Suppressor macrophage treated with lipopolysaccharide for 4 hours (primary cell): ENCODE results near the gene CHST14.

Experiments
- DNase-seq: peaks from one replicate; pipeline ENCODE4 v3.0.0-alpha.2; 2020

Gene CHST14, protein sequence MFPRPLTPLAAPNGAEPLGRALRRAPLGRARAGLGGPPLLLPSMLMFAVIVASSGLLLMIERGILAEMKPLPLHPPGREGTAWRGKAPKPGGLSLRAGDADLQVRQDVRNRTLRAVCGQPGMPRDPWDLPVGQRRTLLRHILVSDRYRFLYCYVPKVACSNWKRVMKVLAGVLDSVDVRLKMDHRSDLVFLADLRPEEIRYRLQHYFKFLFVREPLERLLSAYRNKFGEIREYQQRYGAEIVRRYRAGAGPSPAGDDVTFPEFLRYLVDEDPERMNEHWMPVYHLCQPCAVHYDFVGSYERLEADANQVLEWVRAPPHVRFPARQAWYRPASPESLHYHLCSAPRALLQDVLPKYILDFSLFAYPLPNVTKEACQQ

GRCh38 chr15:40470423-40471104 is at the start of gene CHST14:
CHST14 (plus strand) TSS chr15:40470984; CDS start chr15:40471214, 230 bp downstream.
- DNase-seq, result peak; percentile 42

- DNase-seq, result peak; percentile 86
Measured at GRCh38 chr15:40421246-40422157, 49.3 kb upstream of the CHST14 start.

DNA sequence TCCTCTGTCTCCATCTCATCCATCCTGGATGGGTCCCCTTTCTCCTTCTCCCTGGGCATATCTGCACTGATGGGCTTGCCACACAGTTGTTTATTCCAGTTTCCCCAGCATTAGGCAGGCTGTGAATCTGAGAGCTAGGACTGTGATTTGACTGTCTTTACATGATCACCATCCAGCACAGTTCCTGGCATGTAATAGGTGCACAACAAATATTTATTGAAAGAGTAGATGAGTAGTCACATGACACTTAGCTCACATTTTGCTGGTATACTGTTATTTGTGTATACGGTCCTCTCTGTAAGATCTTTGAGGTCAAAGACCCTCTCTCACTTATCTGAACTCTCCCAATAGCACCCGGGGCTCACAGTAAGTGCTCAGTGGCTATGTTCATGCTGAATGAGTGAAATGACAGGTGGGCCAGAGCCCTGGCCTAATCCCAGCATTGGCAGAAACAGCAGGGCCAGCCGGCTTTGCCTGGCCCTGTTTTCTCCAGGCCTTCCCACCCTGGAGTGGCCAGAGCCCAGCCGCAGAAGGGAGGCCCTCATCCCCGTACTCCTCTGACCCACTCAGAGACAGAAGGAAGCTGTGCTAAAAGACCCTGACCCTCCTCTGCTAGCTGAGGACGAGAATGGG is 46.2 kb upstream of the CHST14 start:
- no peak for DNase-seq

DNA sequence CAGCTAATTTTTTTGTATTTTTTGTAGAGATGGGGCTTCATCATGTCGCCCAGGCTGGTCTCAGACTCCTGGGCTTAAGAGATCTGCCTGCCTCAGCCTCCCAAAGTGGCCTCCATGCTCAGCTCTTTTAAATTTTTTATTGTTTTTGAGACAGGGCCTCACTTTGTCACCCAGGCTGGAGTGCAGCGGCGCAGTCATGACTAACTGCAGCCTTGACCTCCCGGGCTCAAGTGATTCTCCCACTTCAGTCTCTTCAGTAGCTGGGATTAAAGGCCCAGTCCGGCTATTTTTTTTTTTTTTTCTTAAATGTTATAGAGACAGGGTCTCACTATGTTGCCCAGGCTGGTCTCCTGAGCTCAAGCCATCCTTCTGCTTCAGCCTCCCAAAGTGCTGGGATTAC is 45.1 kb upstream of the CHST14 start:
- DNase-seq, result no peak

DNA sequence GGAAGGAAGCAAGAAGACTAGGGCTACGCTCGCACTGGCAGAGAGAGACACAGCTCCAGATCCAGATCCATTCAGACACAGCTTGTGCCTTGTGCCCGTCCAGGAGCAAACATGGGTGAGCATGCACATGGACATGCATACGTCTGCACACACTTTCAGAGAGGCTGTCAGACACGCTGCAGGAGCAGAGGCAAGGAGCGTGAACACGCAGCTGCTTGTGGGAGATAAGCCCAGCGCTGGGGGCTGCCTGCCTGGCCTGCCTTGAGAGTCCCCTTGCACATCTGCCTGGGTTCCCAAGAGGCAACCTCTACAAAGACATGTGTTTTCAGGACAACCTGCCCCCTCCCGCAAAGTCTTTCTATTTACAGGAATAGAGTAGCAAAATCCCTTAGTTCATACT is 43.6 kb upstream of the CHST14 start:
- DNase-seq, result no peak

- no peak for DNase-seq
Measured at GRCh38 chr15:40428185-40428584, 42.6 kb upstream of the CHST14 start.

GRCh38 chr15:40429068-40429710 is 41.6 kb upstream of the CHST14 start:
- DNase-seq, result no peak

DNA sequence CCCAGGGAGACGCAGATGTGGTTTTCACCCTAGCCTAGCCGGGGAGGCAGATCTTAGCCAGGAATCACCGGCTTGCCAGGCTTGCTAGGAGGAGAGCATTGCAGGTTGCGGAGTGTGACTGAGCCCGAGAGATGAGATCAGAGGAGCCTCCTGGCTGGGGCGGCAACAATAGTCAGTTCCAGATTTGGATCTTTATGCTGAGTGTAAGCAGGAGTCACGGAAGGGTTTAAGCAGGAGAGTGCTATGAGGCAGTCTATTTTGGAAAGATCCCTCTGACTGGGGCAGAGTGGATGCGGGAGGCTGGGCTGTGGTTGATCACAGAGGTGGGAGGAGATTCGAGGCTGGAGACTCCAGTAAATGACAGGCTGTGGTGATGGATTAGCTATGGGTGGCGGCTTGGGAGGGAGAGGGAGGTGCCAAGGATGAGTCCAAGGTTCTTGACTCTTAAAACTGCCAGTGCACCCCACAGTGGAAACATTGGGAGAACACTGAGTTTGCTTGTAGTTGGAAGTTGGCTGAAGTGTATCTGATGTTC is 40.4 kb upstream of the CHST14 start:
- DNase-seq, result no peak

- no peak for DNase-seq
Measured at GRCh38 chr15:40435023-40435709, 35.6 kb upstream of the CHST14 start.

DNA sequence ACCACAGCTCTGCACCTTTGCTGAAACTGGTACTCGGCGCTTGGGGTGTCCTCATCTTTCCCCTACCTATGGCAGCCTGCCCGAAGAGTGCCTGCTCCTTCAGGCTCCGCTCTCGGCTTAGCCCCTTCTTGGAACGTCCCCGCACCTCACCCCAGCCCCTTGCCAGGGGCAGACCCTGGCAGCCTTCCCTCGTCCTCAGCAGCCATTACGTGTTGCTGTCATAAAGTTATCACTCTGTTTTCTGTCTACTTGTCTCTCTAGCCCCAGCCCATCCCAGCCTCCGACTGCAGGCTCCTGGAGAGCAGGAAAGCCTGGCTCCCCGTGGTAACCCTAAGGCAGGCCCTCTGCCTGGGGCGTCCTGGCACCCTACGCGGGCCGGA is 35.1 kb upstream of the CHST14 start:
- DNase-seq, result no peak

DNA sequence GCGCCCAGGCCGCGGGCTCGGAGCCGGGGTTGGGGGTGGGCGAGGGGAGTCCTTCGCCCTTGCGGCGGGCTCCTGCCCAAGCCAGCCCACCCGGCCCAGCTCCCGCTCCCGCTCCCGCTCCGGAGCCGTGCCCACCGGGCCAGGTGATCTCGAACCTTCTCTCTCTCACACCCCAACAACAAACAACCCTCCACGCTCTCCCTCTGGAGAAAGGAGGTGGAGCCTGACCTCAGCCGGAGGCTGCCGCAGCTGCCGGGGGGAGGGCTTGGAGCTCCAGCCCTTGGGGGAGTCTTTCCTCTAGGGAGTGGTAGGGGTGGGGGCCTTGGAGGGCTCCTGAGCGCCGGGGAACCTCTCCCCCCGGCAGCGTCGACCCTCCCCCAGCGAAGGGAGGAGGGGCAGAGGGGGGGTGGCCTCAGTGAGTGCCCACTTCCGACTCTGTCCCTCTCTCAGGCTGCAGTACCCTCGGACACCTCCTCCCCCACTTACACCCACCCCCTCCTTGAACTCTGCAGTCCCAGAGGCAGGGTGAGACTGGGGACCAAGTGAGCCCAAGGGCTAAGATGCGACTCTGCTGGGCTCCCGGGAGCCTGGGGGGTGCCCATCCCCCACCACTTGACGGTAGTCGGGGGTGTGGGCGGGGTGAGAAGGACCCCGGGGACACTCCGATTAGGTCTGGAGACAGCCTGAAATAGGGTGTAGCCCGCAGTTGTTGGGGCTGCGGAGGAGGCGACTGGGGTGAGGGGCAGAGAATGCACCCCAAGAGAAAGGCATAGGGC is 34.5 kb upstream of the CHST14 start:
- DNase-seq, result no peak

DNA sequence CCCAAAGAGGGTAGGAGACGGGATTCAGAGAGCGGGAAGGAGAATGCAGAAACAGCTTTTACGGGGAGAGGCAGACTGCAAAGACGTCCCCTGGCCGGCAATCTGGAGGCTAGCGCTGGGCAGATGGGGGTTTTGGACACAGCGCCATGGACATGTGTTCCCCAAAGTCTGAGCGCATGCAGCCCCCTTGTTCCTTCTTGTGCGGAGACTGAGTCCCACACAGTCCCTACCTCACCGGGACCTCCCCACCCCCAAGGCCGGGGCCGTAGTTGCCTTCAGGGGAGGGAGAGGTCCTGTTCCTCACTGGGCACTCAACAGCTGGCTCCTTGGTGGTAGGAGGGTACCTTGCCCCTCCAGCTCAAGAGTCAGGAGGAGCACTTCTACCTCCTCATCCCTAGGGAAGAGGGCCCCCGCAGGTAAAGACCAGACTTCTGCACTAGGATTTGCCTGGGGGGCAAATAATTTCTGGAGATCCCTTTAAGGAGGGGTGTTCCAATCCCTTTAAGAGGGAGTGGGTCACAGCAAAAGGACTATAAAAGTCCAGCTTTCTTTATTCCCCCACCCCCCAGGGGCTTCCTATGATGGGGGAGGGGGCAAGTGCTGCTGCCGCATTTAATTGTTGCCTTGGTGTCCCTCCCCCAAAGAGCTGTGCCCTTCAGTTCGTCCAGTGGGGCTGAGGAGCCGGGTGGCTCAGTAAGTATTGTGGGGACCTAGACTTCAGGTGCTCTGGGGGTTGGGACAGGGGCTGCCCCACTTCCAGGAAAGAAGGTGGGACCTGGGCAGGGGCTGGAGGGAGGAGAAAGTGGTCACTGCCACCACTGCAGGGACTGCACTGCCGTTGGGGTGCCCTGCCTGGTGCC is 33.7 kb upstream of the CHST14 start:
- DNase-seq, result no peak

DNA sequence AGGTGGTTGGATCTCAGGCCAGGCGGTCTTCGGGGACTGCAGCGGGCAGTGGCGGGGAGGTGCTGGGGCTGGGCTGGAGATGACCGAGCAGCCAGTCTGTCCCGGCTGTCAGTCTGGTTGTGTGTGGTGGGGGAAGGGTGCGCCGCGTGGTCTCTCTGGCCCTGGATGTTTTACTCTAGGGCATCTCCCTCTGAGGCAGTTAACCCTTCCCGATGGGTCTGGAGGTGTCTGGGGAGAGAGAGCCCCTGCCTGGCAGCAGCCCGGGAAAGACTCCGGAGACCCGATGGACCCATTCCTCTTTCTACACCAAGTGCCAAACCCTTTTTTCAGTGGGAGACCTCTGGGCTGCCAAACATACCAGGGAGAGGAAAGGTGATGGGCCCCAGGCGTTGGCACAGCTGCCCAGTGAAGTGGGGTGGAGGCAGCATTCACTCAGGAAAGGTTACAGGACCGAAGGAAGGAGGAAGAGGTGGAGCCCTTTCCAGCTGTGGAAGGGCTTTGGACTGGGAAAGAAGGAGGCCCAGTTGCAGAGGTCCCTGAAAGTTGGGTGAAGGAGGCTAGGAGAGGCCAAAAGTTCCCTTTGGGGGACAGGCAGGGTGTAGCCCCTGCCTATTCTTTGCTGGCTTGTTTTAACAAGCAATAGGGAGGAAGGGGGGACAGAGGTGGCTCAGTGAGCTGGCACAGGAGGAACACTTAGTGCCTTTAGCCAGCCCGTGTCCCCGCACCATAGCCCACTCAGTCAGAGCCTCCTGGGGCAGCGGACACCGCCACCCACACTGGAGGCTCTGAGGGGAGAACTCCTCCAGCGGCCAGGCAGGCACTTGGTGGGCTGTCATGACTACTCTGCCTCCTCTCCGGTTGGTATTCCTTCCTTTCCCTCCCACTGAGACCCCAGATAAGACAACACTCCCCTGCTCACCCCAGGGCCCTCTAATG is 32.8 kb upstream of the CHST14 start:
- DNase-seq, result no peak

DNA sequence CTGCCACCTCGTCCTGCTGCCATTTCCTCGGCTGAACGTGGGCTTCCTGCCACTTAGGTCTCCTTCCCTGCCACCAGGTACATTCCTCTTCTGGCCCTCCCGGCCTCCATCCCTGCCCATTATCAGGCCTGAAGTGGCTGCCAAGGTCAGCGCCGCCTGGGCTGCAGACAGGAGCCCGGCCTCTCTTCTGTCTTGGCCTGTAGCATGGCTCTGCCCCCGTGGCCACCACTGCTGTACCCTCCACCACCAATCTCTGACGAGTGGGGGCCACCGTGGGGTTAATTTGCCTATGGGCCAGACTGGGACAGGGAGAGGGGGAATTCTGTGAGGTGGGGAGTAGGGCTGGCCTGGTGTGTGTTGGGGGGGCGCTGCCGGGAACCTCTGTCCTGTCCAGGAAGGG is 32.1 kb upstream of the CHST14 start:
- no peak for DNase-seq

- DNase-seq, result no peak
Measured at GRCh38 chr15:40439461-40439959, 31.3 kb upstream of the CHST14 start.

DNA sequence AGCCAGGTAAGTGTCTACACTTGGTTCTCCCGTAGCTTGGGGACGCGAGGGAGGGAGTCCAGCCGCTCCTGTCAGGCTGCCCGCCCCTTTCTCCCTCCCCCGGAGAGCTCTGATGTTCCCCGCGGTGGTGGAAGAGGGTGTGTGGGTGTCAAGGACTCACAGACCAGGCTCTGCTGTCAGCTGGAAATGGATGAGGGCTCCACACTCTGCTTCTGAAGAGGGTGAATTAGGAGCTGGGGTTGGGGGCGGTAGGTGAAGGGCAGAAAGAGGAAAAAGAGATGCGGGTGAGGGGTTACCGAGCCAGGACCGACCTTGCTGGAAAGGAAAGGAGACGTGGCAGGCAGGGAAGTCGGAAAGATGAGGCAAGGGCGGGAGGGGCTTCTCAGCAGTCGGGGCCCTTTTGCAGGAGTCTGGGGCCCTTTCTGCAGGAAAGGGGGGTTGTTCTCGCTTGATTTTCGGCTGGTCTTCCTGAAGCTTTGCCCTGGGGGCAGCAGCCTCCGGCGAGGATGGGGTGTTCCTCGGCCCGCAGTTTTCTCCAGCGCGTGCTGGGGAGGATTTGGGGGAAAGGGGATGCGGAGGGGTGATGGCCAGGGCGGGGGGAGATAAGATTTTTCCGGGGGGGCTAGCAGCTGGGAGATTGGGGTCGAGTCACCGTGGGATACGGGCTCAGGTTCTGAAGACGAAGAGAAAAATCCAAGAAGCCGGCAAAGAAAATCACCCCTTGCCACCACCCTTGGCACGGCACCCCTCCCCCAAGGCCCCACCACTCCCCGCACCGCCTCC is 30.6 kb upstream of the CHST14 start:
- DNase-seq, result peak; percentile 42
